Measurements from ENCODE around the gene PPP2R2C. TPM values are rescaled to one million over a fixed set of nuclear protein-coding genes. Genes with fewer than 3 reads are reported as not detected.
A peak's percentile ranks its signal among the peaks of the same experiment; 100 is the strongest.

Gene PPP2R2C
- total RNA-seq, 1 experiment from 2014 or later = 9.5 TPM

GRCh38 chr4:6324999-6325787 is 147.2 kb downstream of the PPP2R2C start:
- Histone ChIP-seq H3K4me1 (ENCODE audit: insufficient read depth, low read length) (peaks cover 18% of the 10 kb centered on the region), H3K4me2 (ENCODE audit: low read length) (peak overlapping the region; percentile 37), H3K27me3 (ENCODE audit: low read length) (no peaks in the 10 kb centered on the region), H4K20me1 (ENCODE audit: low read length) (no peaks in the 10 kb centered on the region), H3K36me3 (ENCODE audit: low read depth, low read length) (no peaks in the 10 kb centered on the region), H3K4me3 (ENCODE audit: low read length) (no peak overlapping the region), H3K9me2 (replicated peaks; ENCODE audit: low read length) (no peaks in the 10 kb centered on the region), H3K9me3 (ENCODE audit: low read length) (no peaks in the 10 kb centered on the region), H2AFZ (ENCODE audit: low read length) (peak overlapping the region; percentile 79), H3K27ac (ENCODE audit: low read length) (peak overlapping the region; percentile 57), H3F3A (ENCODE audit: low read length, unreplicated experiment) (no peaks in the 10 kb centered on the region), H3K9ac (ENCODE audit: low read length) (peak overlapping the region; percentile 51), H3K79me2 (ENCODE audit: low read length) (no peaks in the 10 kb centered on the region)
- DNase-seq = peak; percentile 73
- TF ChIP-seq, protein P1, sequence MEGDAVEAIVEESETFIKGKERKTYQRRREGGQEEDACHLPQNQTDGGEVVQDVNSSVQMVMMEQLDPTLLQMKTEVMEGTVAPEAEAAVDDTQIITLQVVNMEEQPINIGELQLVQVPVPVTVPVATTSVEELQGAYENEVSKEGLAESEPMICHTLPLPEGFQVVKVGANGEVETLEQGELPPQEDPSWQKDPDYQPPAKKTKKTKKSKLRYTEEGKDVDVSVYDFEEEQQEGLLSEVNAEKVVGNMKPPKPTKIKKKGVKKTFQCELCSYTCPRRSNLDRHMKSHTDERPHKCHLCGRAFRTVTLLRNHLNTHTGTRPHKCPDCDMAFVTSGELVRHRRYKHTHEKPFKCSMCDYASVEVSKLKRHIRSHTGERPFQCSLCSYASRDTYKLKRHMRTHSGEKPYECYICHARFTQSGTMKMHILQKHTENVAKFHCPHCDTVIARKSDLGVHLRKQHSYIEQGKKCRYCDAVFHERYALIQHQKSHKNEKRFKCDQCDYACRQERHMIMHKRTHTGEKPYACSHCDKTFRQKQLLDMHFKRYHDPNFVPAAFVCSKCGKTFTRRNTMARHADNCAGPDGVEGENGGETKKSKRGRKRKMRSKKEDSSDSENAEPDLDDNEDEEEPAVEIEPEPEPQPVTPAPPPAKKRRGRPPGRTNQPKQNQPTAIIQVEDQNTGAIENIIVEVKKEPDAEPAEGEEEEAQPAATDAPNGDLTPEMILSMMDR (conservative IDR thresholded peaks at IDR 0.05; ENCODE audit: low read depth, low read length) = no peak
- TF ChIP-seq EZH2 (IDR thresholded peaks at IDR 0.05; ENCODE audit: low read length, unreplicated experiment) = no peak
- peak; percentile 86 for ATAC-seq
- intact Hi-C loops (cut with micrococcal nuclease) = no loop called here
- POLR2A ChIA-PET (ENCODE audit: unreplicated experiment) = no interaction called here
- no TSS peak for BruUV-seq (replicated peaks)
- CTCF ChIA-PET = no interaction called here

GRCh38 chr4:6324461-6324998 is 147.9 kb downstream of the PPP2R2C start:
- Histone ChIP-seq H3K4me3 (ENCODE audit: low read length) (no peak overlapping the region), H3K36me3 (ENCODE audit: low read depth, low read length) (no peaks in the 10 kb centered on the region), H4K20me1 (ENCODE audit: low read length) (no peaks in the 10 kb centered on the region), H2AFZ (ENCODE audit: low read length) (no peak overlapping the region), H3K9ac (ENCODE audit: low read length) (no peak overlapping the region), H3K79me2 (ENCODE audit: low read length) (no peaks in the 10 kb centered on the region), H3K9me2 (replicated peaks; ENCODE audit: low read length) (no peaks in the 10 kb centered on the region), H3K27ac (ENCODE audit: low read length) (peak overlapping the region; percentile 28; the same call in 1 of the 2 replicates), H3K27me3 (ENCODE audit: low read length) (no peaks in the 10 kb centered on the region), H3K9me3 (ENCODE audit: low read length) (no peaks in the 10 kb centered on the region), H3F3A (ENCODE audit: low read length, unreplicated experiment) (no peaks in the 10 kb centered on the region), H3K4me2 (ENCODE audit: low read length) (peak overlapping the region; percentile 37; the same call in 1 of the 2 replicates), H3K4me1 (ENCODE audit: insufficient read depth, low read length) (peaks cover 24% of the 10 kb centered on the region)
- TF ChIP-seq, protein P1 (conservative IDR thresholded peaks at IDR 0.05; ENCODE audit: low read depth, low read length) = no peak
- ChIA-PET CTCF (no interaction called here), POLR2A (ENCODE audit: unreplicated experiment) (no interaction called here)
- BruUV-seq (replicated peaks) = no TSS peak
- ATAC-seq (no peak), DNase-seq (no peak)
- intact Hi-C loops (cut with micrococcal nuclease) = no loop called here

DNA sequence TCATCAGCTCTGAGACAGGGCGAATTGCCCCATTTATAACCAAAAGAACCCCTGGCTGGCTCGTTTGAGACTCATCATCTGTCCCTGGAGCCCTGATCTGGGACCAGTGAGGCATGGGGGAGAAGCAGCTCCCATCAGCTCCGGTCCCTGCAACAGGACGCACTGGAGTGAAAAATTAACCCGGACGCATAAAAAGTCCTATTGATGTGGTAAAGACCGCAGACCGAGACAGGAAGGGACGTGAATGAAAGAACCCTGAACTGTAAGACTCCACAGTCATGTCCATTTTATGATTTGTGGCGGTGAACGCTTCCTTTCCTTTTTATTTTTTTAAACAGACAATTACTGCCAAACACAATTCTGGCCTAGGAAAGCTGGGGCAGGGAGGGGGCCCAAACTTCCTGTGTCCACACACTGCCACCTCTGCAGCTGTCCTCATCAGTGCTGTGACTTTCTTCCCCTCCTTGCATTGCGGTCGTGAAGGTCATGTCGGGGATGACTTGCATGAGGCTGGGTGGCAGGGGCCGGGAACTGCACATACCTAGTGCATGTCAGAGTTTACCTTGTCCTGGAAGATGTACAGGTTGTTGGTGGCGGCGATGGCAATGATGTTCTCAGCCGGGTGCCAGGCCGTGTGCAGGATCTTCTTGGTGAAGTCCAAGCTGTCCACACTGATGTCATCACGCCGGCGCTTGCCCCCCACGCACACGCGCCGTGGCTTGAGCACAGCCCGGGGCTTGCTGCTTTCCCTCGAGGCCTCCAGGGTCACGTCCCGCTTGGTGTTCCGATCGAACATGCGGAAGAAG is 149.4 kb downstream of the PPP2R2C start:
- intact Hi-C loops (cut with micrococcal nuclease) = no loop called here
- DNase-seq = no peak
- Histone ChIP-seq H3K27ac (ENCODE audit: low read length) (no peak overlapping the region), H3F3A (ENCODE audit: low read length, unreplicated experiment) (no peaks in the 10 kb centered on the region), H3K4me3 (ENCODE audit: low read length) (no peak overlapping the region), H4K20me1 (ENCODE audit: low read length) (no peaks in the 10 kb centered on the region), H3K4me1 (ENCODE audit: insufficient read depth, low read length) (peaks cover 27% of the 10 kb centered on the region), H3K9me2 (replicated peaks; ENCODE audit: low read length) (no peaks in the 10 kb centered on the region), H2AFZ (ENCODE audit: low read length) (no peak overlapping the region), H3K4me2 (ENCODE audit: low read length) (no peak overlapping the region), H3K9ac (ENCODE audit: low read length) (no peak overlapping the region), H3K79me2 (ENCODE audit: low read length) (no peaks in the 10 kb centered on the region), H3K9me3 (ENCODE audit: low read length) (no peaks in the 10 kb centered on the region), H3K36me3 (ENCODE audit: low read depth, low read length) (no peaks in the 10 kb centered on the region), H3K27me3 (ENCODE audit: low read length) (no peaks in the 10 kb centered on the region)
- ATAC-seq = no peak
- ChIA-PET POLR2A (ENCODE audit: unreplicated experiment) (no interaction called here), CTCF (no interaction called here)
- BruUV-seq (replicated peaks) = no TSS peak
- TF ChIP-seq EZH2phosphoT487 (IDR thresholded peaks at IDR 0.05; ENCODE audit: borderline replicate concordance, low read length) = no peak
- TF ChIP-seq EZH2 (IDR thresholded peaks at IDR 0.05; ENCODE audit: low read length, unreplicated experiment) = no peak
- TF ChIP-seq, protein P1 (conservative IDR thresholded peaks at IDR 0.05; ENCODE audit: low read depth, low read length) = no peak

All from PC-3 (cell line).